IMR-90 (cell line): Measurements from ENCODE around the gene SLC44A5. TPM values are rescaled to one million over a fixed set of nuclear protein-coding genes. Genes with fewer than 3 reads are reported as not detected.

Source experiments
- ATAC-seq: fragments of 200-7000 bp; cut with Tn5 transposase; 2 replicates; pipeline ENCODE4 v1.9.1; 2020; ENCODE audit warnings: low read depth, mild to moderate bottlenecking, moderate library complexity
- BruUV-seq: library from RNA; stranded (reverse); fragments of 400-500 nt; replicated peaks from 2 replicates; lab custom pipeline; 2021; lab: Mats Ljungman, UMichigan
- CTCF ChIA-PET: fragments of 300-600 bp; formaldehyde crosslinking; extraction: SDS; loops from one replicate; lab custom pipeline; 2021; ENCODE audit warnings: antibody characterized with exemption; lab: Yijun Ruan, JAX
- POLR2A ChIA-PET: fragments of 300-600 bp; sonication (Branson Sonifier 250); formaldehyde crosslinking; loops from one replicate; lab custom pipeline; 2022; ENCODE audit warnings: antibody characterized with exemption; ENCODE audit not compliant: unreplicated experiment; lab: Charles Lee
- DNase-seq: peaks from one replicate; pipeline ENCODE4 v3.0.0; 2013
- H2AFZ ChIP-seq: replicated peaks from 2 replicates; pipeline ENCODE3; 2013; ENCODE audit warnings: low read length, mild to moderate bottlenecking; ENCODE audit not compliant: poor library complexity
- H2AK5ac ChIP-seq: 2 replicates; pipeline ENCODE4 v1.6.1; 2013; ENCODE audit warnings: low read depth, low read length, inconsistent platforms
- H2AK9ac ChIP-seq: replicated peaks from 2 replicates; pipeline ENCODE3; 2013; ENCODE audit warnings: mild to moderate bottlenecking, low read depth, low read length, moderate library complexity; ENCODE audit not compliant: poor library complexity
- H2BK120ac ChIP-seq: 2 replicates; pipeline ENCODE4 v1.6.1; 2013; ENCODE audit warnings: low read depth, low read length, inconsistent platforms
- H2BK15ac ChIP-seq: 3 replicates; pipeline ENCODE4 v1.6.1; 2013; ENCODE audit warnings: low read depth, low read length, inconsistent platforms
- H2BK20ac ChIP-seq: 2 replicates; pipeline ENCODE4 v1.6.1; 2013; ENCODE audit warnings: low read depth, mild to moderate bottlenecking, inconsistent platforms, low read length, moderate library complexity
- H2BK5ac ChIP-seq: 2 replicates; pipeline ENCODE4 v1.6.1; 2013; ENCODE audit warnings: mild to moderate bottlenecking, low read depth, low read length, inconsistent platforms; ENCODE audit not compliant: poor library complexity, severe bottlenecking
- H3K14ac ChIP-seq: replicated peaks from 2 replicates; pipeline ENCODE4 v1.6.1; 2013; ENCODE audit warnings: low read depth, low read length, inconsistent platforms
- H3K18ac ChIP-seq: 2 replicates; pipeline ENCODE4 v1.6.1; 2013; ENCODE audit warnings: low read depth, low read length, control low read depth
- H3K23ac ChIP-seq: 2 replicates; pipeline ENCODE4 v1.6.1; 2013; ENCODE audit warnings: low read depth, low read length, inconsistent platforms
- H3K27ac ChIP-seq: 2 replicates; pipeline ENCODE4 v1.5.1; 2013; ENCODE audit warnings: mild to moderate bottlenecking, control low read depth, low read length; ENCODE audit not compliant: insufficient read depth
- H3K27me3 ChIP-seq: 2 replicates; pipeline ENCODE4 v1.6.1; 2013; ENCODE audit warnings: low read length; ENCODE audit not compliant: control insufficient read depth, insufficient read depth
- H3K36me3 ChIP-seq: 2 replicates; pipeline ENCODE4 v1.6.1; 2013; ENCODE audit warnings: low read length, mixed read lengths; ENCODE audit not compliant: control insufficient read depth, insufficient read depth
- H3K4ac ChIP-seq: 2 replicates; pipeline ENCODE4 v1.6.1; 2013; ENCODE audit warnings: low read depth, low read length, inconsistent platforms
- H3K4me1 ChIP-seq: 2 replicates; pipeline ENCODE4 v1.6.1; 2013; ENCODE audit warnings: low read length, mixed read lengths; ENCODE audit not compliant: control insufficient read depth, insufficient read depth
- H3K4me2 ChIP-seq: 2 replicates; pipeline ENCODE4 v1.6.1; 2013; ENCODE audit warnings: low read depth, mild to moderate bottlenecking, control low read depth, low read length, moderate library complexity
- H3K4me3 ChIP-seq: 2 replicates; pipeline ENCODE4 v1.5.1; 2013; ENCODE audit warnings: low read depth, mild to moderate bottlenecking, control low read depth, low read length, moderate library complexity; ENCODE audit not compliant: insufficient read depth
- H3K56ac ChIP-seq: 2 replicates; pipeline ENCODE4 v1.6.1; 2013; ENCODE audit warnings: low read length, inconsistent platforms; ENCODE audit not compliant: insufficient read depth; ENCODE audit errors: extremely low read depth
- H3K79me1 ChIP-seq, 2 experiments: 2 replicates each; pipeline ENCODE4 v1.6.1; 2013; ENCODE audit warnings: low read length in 2 of 2, inconsistent platforms in 1 of 2, low read depth in 1 of 2
- H3K9ac ChIP-seq: 2 replicates; pipeline ENCODE4 v1.6.1; 2013; ENCODE audit warnings: low read depth, low read length, control low read depth
- H3K9me1 ChIP-seq: 2 replicates; pipeline ENCODE4 v1.6.1; 2013; ENCODE audit warnings: low read length, inconsistent platforms; ENCODE audit not compliant: insufficient read depth
- H3K9me3 ChIP-seq: 2 replicates; pipeline ENCODE4 v1.6.1; 2013; ENCODE audit warnings: low read length; ENCODE audit not compliant: control insufficient read depth, insufficient read depth
- H4K20me1 ChIP-seq: 2 replicates; pipeline ENCODE4 v1.6.1; 2013; ENCODE audit warnings: low read length, inconsistent platforms; ENCODE audit not compliant: insufficient read depth
- H4K5ac ChIP-seq: 2 replicates; pipeline ENCODE4 v1.6.1; 2013; ENCODE audit warnings: mild to moderate bottlenecking, low read depth, low read length, control low read depth
- H4K8ac ChIP-seq, 2 experiments: 2 replicates each; pipeline ENCODE4 v1.6.1; 2013; ENCODE audit warnings: low read depth in 2 of 2, low read length in 2 of 2, control low read depth in 1 of 2, inconsistent platforms in 1 of 2
- H4K91ac ChIP-seq: 2 replicates; pipeline ENCODE4 v1.6.1; 2013; ENCODE audit warnings: low read depth, low read length, inconsistent platforms; ENCODE audit not compliant: insufficient read depth
- CHD1 ChIP-seq: IDR thresholded peaks from 2 replicates; pipeline ENCODE4 v1.6.1; 2012; ENCODE audit warnings: low read depth, low read length, improper control_type of control experiment
- WGBS, 2 experiments: methylation state at CpG; one replicate each; pipeline versions ENCODE4 v1.1.5 to v1.1.7; 2013; ENCODE audit warnings: missing lambda C conversion rate in 2 of 2; ENCODE audit not compliant: insufficient read length in 1 of 2; ENCODE audit errors: extremely low coverage in 2 of 2; 5-methylcytosine and 5-hydroxymethylcytosine counted together
- dilution Hi-C: fragments of 300-500 bp; cut with HindIII; formaldehyde crosslinking; loops from one replicate; pipeline ENCODE4 v1.14.3; 2018; ENCODE audit warnings: low sequenced_read_pairs; ENCODE audit not compliant: unreplicated experiment
- in situ Hi-C: fragments of 300-500 bp; cut with MboI; formaldehyde crosslinking; loops from 3 replicates; pipeline ENCODE4 v1.14.3; 2019; ENCODE audit warnings: low sequenced_read_pairs, inconsistent platforms, mixed read lengths
- intact Hi-C: fragments of 100-400 bp; cut with micrococcal nuclease; formaldehyde crosslinking; loops from 2 replicates; pipeline ENCODE4 v1.10.0; 2022
- polyA plus RNA-seq, 3 experiments: library from polyadenylated mRNA; depleted of rRNA; stranded (reverse); fragments of >200 nt; gene quantifications; 2 replicates each; pipeline ENCODE4 v1.2.3, GENCODE V29; 2012; ENCODE audit warnings: low replicate concordance in 1 of 3
- total RNA-seq: library from RNA; depleted of rRNA; stranded (reverse); fragments of >200 nt; gene quantifications from 2 replicates; pipeline ENCODE4 v1.2.3, GENCODE V29; 2012

SLC44A5 gene
- total and polyA plus RNA-seq, 2 of the 4 experiments (the other 2 are of a cell fraction): under 0.01 TPM; not detected in 1

- Histone ChIP-seq H3K27ac (no peak overlapping the region), H3K14ac (no peak overlapping the region), H2BK20ac (no peak overlapping the region), H3K27me3 (no peaks in the 10 kb centered on the region), H4K91ac (no peak overlapping the region), H2BK15ac (no peak overlapping the region), H3K79me1 (no peaks in the 10 kb centered on the region), H2BK5ac (no peak overlapping the region), H3K9me3 (peaks cover 13% of the 10 kb centered on the region; the same call in 1 of the 2 replicates), H2AK5ac (no peak overlapping the region), H3K4me3 (no peak overlapping the region), H4K20me1 (no peaks in the 10 kb centered on the region), H2BK120ac (no peak overlapping the region), H3K4me1 (no peaks in the 10 kb centered on the region), H3K4me2 (no peak overlapping the region), H3K56ac (no peak overlapping the region), H2AFZ (no peak overlapping the region), H4K8ac (no peak overlapping the region), H3K36me3 (no peaks in the 10 kb centered on the region), H2AK9ac (no peak overlapping the region), H3K4ac (no peak overlapping the region), H3K23ac (no peak overlapping the region), H3K18ac (no peak overlapping the region), H3K9me1 (no peaks in the 10 kb centered on the region), H4K5ac (no peak overlapping the region), H3K9ac (no peak overlapping the region)
- POLR2A ChIA-PET: no interaction called here
- ATAC-seq (no peak), DNase-seq (no peak)
- intact Hi-C loops: no loop called here
- 57% methylated on average over 1 of the region's 5 CpGs; no CpG with 5 or more reads in 1 of the 2 experiments for WGBS, 2 experiments
- in situ Hi-C loops: no loop called here
- CTCF ChIA-PET: no interaction called here
- dilution Hi-C loops: no loop called here
- no TSS peak for BruUV-seq
- no peak for TF ChIP-seq CHD1
These were observed 237.3 kb downstream of the SLC44A5 start for GRCh38 chr1:75373542-75374159.
